HepG2 (cell line): ENCODE data around the gene FETUB. TPM values are rescaled to one million over a fixed set of nuclear protein-coding genes. Genes with fewer than 3 reads are reported as not detected.

Experiments used
- CHD2 ChIP-seq: IDR thresholded peaks from 2 replicates; pipeline ENCODE4 v1.6.1; 2011; ENCODE audit warnings: low read depth, low read length, improper control_type of control experiment
- GABPB1 ChIP-seq: IDR thresholded peaks from 2 replicates; pipeline ENCODE4 v1.6.1; 2016; ENCODE audit warnings: mild to moderate bottlenecking, missing genetic modification reagents, moderate library complexity, missing compliant biosample characterization
- HIVEP1 ChIP-seq: sonication (generic); formaldehyde crosslinking; IDR thresholded peaks from 2 replicates; pipeline ENCODE4 v1.4.0; 2020; ENCODE audit warnings: mild to moderate bottlenecking, missing genetic modification reagents
- HOMEZ ChIP-seq: IDR thresholded peaks from 2 replicates; pipeline ENCODE4 v1.6.1; 2016; ENCODE audit warnings: low read depth
- NRL ChIP-seq: sonication (generic); formaldehyde crosslinking; IDR thresholded peaks from 2 replicates; pipeline ENCODE4 v1.5.0; 2020; ENCODE audit warnings: missing genetic modification reagents, mild to moderate bottlenecking, moderate library complexity, borderline replicate concordance
- PITX1 ChIP-seq: sonication (generic); formaldehyde crosslinking; IDR thresholded peaks from 2 replicates; pipeline ENCODE4 v1.5.1; 2020; ENCODE audit warnings: mild to moderate bottlenecking, missing genetic modification reagents
- RBM22 ChIP-seq: fragments of 200-400 bp; formaldehyde crosslinking; optimal IDR thresholded peaks from 2 replicates; pipeline ENCODE3; 2017; ENCODE audit warnings: mild to moderate bottlenecking, low read length, moderate library complexity
- REPIN1 ChIP-seq: sonication (generic); formaldehyde crosslinking; IDR thresholded peaks from 2 replicates; pipeline ENCODE4 v1.8.0; 2022; ENCODE audit warnings: missing genetic modification reagents, low read depth, mild to moderate bottlenecking, borderline replicate concordance
- TBP ChIP-seq: sonication (generic); formaldehyde crosslinking; IDR thresholded peaks from 2 replicates; pipeline ENCODE4 v1.5.0; 2020; ENCODE audit warnings: missing genetic modification reagents
- TGIF2 ChIP-seq: IDR thresholded peaks from 2 replicates; pipeline ENCODE4 v1.6.1; 2016; ENCODE audit warnings: control low read depth, missing compliant biosample characterization
- ZFAT ChIP-seq: sonication (generic); formaldehyde crosslinking; conservative IDR thresholded peaks from 2 replicates; pipeline ENCODE4 v1.8.1; 2023; ENCODE audit warnings: missing genetic modification reagents, inconsistent platforms
- ZFP36 ChIP-seq: fragments of 150-350 bp; IDR thresholded peaks from 2 replicates; pipeline ENCODE4 v1.6.1; 2018; ENCODE audit warnings: borderline replicate concordance, low read length, low read depth; ENCODE audit not compliant: partially characterized antibody
- ZNF10 ChIP-seq: sonication (generic); formaldehyde crosslinking; IDR thresholded peaks from 2 replicates; pipeline ENCODE4 v1.4.0; 2020; ENCODE audit warnings: mild to moderate bottlenecking, low read depth, missing genetic modification reagents, borderline replicate concordance
- ZNF235 ChIP-seq: sonication (generic); formaldehyde crosslinking; IDR thresholded peaks from 2 replicates; pipeline ENCODE4 v1.8.1; 2023; ENCODE audit warnings: mild to moderate bottlenecking, missing genetic modification reagents, borderline replicate concordance
- ZNF343 ChIP-seq: sonication (generic); formaldehyde crosslinking; IDR thresholded peaks from 2 replicates; pipeline ENCODE4 v1.4.0; 2020; ENCODE audit warnings: mild to moderate bottlenecking, missing genetic modification reagents
- ZNF788 ChIP-seq: sonication (generic); formaldehyde crosslinking; IDR thresholded peaks from 2 replicates; pipeline ENCODE4 v1.5.0; 2020; ENCODE audit warnings: mild to moderate bottlenecking, missing genetic modification reagents, borderline replicate concordance
- polyA plus RNA-seq, 8 experiments: library from polyadenylated mRNA; depleted of rRNA in 3 of 8; stranded (reverse) in 7 of 8; unstranded in 1 of 8; fragments of >200 nt; fragmentation: Illumina TruSeq in 4 of 8; extraction: Trizol in 4 of 8; gene quantifications; 2 replicates each; pipeline versions ENCODE4 v1.2.1 to v1.2.3, GENCODE V29; 2011 to 2016; ENCODE audit warnings: low read depth in 4 of 8, missing spikeins in 1 of 8, mixed read lengths in 1 of 8; ENCODE audit not compliant: insufficient read depth in 1 of 8
- total RNA-seq, 5 experiments: library from RNA; depleted of rRNA; stranded (reverse); fragments of >200 nt; fragmentation: Illumina TruSeq; extraction: Trizol; gene quantifications; 2 replicates each; pipeline ENCODE4 v1.2.3, GENCODE V29; 2016; ENCODE audit warnings: low read depth in 1 of 5
- TF ChIP-seq, protein P1 (sequence below): sonication (generic); formaldehyde crosslinking; IDR thresholded peaks from 2 replicates; pipeline ENCODE4 v1.4.0; 2020; ENCODE audit warnings: missing genetic modification reagents
- TF ChIP-seq, protein P2 (sequence below): IDR thresholded peaks from 2 replicates; pipeline ENCODE4 v1.6.1; 2016; ENCODE audit warnings: low read depth, control low read depth
- TF ChIP-seq, protein P3 (sequence below): IDR thresholded peaks from 2 replicates; pipeline ENCODE4 v1.6.1; 2016; ENCODE audit warnings: missing compliant biosample characterization, missing genetic modification reagents, borderline replicate concordance

Gene FETUB
- total and polyA plus RNA-seq, 2 of the 13 experiments (the other 11 are each of a cell fraction or from before 2014, with no cell fraction given): 2.1 to 4.4 TPM

DNA sequence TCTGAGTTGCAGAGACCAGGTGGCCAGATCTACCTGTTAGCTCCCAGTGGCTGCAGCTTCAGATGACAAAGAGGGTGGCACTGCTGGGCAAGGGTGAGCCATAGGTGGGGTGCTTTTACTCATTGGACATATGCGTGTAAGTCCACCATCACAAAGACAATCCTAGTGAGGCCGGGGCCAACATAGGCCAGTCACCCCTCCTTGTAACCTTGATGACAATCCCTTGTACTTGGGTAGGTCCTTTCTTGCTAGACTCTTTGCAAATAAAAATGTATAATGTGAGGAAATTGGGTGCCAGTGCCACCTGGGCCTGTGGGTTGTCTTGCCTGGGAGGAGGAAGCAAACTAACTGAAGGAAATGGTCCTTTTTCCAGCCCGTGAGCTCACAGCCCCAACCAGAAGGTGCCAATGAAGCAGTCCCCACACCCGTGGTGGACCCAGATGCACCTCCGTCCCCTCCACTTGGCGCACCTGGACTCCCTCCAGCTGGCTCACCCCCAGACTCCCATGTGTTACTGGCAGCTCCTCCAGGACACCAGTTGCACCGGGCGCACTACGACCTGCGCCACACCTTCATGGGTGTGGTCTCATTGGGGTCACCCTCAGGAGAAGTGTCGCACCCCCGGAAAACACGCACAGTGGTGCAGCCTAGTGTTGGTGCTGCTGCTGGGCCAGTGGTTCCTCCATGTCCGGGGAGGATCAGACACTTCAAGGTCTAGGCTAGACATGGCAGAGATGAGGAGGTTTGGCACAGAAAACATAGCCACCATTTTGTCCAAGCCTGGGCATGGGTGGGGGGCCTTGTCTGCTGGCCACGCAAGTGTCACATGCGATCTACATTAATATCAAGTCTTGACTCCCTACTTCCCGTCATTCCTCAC is 19.7 kb upstream of the FETUB start (continued):
- TF ChIP-seq HOMEZ (CRISPR knock-in tag): no peak
- TF ChIP-seq ZNF788: no peak
- peak; percentile 35; the same call in 1 of the 2 replicates for TF ChIP-seq GABPB1 (CRISPR knock-in tag)
- TF ChIP-seq ZNF235 (CRISPR knock-in tag): peak; percentile 65; the same call in 1 of the 2 replicates
- TF ChIP-seq ZFAT (CRISPR knock-in tag): no peak
- TF ChIP-seq NRL (CRISPR knock-in tag): peak; percentile 91
- TF ChIP-seq, protein P1, sequence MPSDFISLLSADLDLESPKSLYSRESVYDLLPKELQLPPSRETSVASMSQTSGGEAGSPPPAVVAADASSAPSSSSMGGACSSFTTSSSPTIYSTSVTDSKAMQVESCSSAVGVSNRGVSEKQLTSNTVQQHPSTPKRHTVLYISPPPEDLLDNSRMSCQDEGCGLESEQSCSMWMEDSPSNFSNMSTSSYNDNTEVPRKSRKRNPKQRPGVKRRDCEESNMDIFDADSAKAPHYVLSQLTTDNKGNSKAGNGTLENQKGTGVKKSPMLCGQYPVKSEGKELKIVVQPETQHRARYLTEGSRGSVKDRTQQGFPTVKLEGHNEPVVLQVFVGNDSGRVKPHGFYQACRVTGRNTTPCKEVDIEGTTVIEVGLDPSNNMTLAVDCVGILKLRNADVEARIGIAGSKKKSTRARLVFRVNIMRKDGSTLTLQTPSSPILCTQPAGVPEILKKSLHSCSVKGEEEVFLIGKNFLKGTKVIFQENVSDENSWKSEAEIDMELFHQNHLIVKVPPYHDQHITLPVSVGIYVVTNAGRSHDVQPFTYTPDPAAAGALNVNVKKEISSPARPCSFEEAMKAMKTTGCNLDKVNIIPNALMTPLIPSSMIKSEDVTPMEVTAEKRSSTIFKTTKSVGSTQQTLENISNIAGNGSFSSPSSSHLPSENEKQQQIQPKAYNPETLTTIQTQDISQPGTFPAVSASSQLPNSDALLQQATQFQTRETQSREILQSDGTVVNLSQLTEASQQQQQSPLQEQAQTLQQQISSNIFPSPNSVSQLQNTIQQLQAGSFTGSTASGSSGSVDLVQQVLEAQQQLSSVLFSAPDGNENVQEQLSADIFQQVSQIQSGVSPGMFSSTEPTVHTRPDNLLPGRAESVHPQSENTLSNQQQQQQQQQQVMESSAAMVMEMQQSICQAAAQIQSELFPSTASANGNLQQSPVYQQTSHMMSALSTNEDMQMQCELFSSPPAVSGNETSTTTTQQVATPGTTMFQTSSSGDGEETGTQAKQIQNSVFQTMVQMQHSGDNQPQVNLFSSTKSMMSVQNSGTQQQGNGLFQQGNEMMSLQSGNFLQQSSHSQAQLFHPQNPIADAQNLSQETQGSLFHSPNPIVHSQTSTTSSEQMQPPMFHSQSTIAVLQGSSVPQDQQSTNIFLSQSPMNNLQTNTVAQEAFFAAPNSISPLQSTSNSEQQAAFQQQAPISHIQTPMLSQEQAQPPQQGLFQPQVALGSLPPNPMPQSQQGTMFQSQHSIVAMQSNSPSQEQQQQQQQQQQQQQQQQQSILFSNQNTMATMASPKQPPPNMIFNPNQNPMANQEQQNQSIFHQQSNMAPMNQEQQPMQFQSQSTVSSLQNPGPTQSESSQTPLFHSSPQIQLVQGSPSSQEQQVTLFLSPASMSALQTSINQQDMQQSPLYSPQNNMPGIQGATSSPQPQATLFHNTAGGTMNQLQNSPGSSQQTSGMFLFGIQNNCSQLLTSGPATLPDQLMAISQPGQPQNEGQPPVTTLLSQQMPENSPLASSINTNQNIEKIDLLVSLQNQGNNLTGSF (CRISPR knock-in tag): peak; percentile 60; the same call in 1 of the 2 replicates
- TF ChIP-seq, protein P2, sequence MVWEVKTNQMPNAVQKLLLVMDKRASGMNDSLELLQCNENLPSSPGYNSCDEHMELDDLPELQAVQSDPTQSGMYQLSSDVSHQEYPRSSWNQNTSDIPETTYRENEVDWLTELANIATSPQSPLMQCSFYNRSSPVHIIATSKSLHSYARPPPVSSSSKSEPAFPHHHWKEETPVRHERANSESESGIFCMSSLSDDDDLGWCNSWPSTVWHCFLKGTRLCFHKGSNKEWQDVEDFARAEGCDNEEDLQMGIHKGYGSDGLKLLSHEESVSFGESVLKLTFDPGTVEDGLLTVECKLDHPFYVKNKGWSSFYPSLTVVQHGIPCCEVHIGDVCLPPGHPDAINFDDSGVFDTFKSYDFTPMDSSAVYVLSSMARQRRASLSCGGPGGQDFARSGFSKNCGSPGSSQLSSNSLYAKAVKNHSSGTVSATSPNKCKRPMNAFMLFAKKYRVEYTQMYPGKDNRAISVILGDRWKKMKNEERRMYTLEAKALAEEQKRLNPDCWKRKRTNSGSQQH (CRISPR knock-in tag): 0 out of 2 replicates have a peak, but pooled peaks have one; percentile 26
- TF ChIP-seq TBP (CRISPR knock-in tag): peak; percentile 16
- TF ChIP-seq, protein P3, sequence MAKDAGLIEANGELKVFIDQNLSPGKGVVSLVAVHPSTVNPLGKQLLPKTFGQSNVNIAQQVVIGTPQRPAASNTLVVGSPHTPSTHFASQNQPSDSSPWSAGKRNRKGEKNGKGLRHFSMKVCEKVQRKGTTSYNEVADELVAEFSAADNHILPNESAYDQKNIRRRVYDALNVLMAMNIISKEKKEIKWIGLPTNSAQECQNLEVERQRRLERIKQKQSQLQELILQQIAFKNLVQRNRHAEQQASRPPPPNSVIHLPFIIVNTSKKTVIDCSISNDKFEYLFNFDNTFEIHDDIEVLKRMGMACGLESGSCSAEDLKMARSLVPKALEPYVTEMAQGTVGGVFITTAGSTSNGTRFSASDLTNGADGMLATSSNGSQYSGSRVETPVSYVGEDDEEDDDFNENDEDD: 0 out of 2 replicates have a peak, but pooled peaks have one; percentile 13
- TF ChIP-seq RBM22: peak; percentile 93
- TF ChIP-seq TGIF2 (CRISPR knock-in tag): 0 out of 2 replicates have a peak, but pooled peaks have one; percentile 55
- no peak; the same call in 1 of the 2 replicates for TF ChIP-seq PITX1
- TF ChIP-seq REPIN1 (CRISPR knock-in tag): peak; percentile 78; the same call in 1 of the 2 replicates
- TF ChIP-seq CHD2: no peak
- 0 out of 2 replicates have a peak, but pooled peaks have one; percentile 52 for TF ChIP-seq ZNF343 (CRISPR knock-in tag)
- no peak for TF ChIP-seq ZNF10
- no peak for TF ChIP-seq ZFP36
- peak; percentile 75; the same call in 1 of the 2 replicates for TF ChIP-seq HIVEP1 (CRISPR knock-in tag)
